ENCODE measurements around the gene RRM2. TPM values are rescaled to one million over a fixed set of nuclear protein-coding genes. Genes with fewer than 3 reads are reported as not detected.

Gene RRM2
- total RNA-seq, 1 donor from 2014 or later: 28.3 TPM

GRCh38 chr2:10080536-10081304 lies 41.8 kb upstream of the RRM2 start:
- no peaks in the 10 kb centered on the region for H3K9me3 Mint-ChIP-seq (ENCODE audit: unreplicated experiment)
- no peak overlapping the region for H3K27ac Mint-ChIP-seq (ENCODE audit: unreplicated experiment)
- peaks cover 39% of the 10 kb centered on the region for H3K27me3 Mint-ChIP-seq (ENCODE audit: unreplicated experiment)
- H3K4me3 Mint-ChIP-seq (ENCODE audit: unreplicated experiment): peak overlapping the region; percentile 58
- TF ChIP-seq CTCF (IDR thresholded peaks at IDR 0.05): peak; percentile 5
- peaks cover 27% of the 10 kb centered on the region for H3K4me1 Mint-ChIP-seq (ENCODE audit: unreplicated experiment)
- DNase-seq (ENCODE audit: extremely low spot score, unreplicated experiment): no peak
- H3K36me3 Mint-ChIP-seq (ENCODE audit: unreplicated experiment): no peaks in the 10 kb centered on the region

GRCh38 chr2:10083046-10083445 lies 39.5 kb upstream of the RRM2 start:
- Mint-ChIP-seq H3K27ac (ENCODE audit: unreplicated experiment) (no peak overlapping the region), H3K9me3 (ENCODE audit: unreplicated experiment) (no peaks in the 10 kb centered on the region), H3K4me3 (ENCODE audit: unreplicated experiment) (no peak overlapping the region), H3K36me3 (ENCODE audit: unreplicated experiment) (no peaks in the 10 kb centered on the region), H3K27me3 (ENCODE audit: unreplicated experiment) (peaks cover 31% of the 10 kb centered on the region), H3K4me1 (ENCODE audit: unreplicated experiment) (peaks cover 37% of the 10 kb centered on the region)
- DNase-seq (ENCODE audit: extremely low spot score, unreplicated experiment): no peak
- TF ChIP-seq CTCF (IDR thresholded peaks at IDR 0.05): no peak

- no peak overlapping the region for H3K4me3 Mint-ChIP-seq (ENCODE audit: unreplicated experiment)
- peaks cover 30% of the 10 kb centered on the region for H3K4me1 Mint-ChIP-seq (ENCODE audit: unreplicated experiment)
- no peak overlapping the region for H3K27ac Mint-ChIP-seq (ENCODE audit: unreplicated experiment)
- no peaks in the 10 kb centered on the region for H3K36me3 Mint-ChIP-seq (ENCODE audit: unreplicated experiment)
- peaks cover 31% of the 10 kb centered on the region for H3K27me3 Mint-ChIP-seq (ENCODE audit: unreplicated experiment)
- H3K9me3 Mint-ChIP-seq (ENCODE audit: unreplicated experiment): no peaks in the 10 kb centered on the region
- no peak for TF ChIP-seq CTCF (IDR thresholded peaks at IDR 0.05)
- no peak for DNase-seq (ENCODE audit: extremely low spot score, unreplicated experiment)
Observed at GRCh38 chr2:10083692-10084211, 38.8 kb upstream of the RRM2 start.

GRCh38 chr2:10084223-10084865 lies 38.2 kb upstream of the RRM2 start:
- DNase-seq (ENCODE audit: extremely low spot score, unreplicated experiment): no peak
- Mint-ChIP-seq H3K36me3 (ENCODE audit: unreplicated experiment) (no peaks in the 10 kb centered on the region), H3K4me3 (ENCODE audit: unreplicated experiment) (no peak overlapping the region), H3K27ac (ENCODE audit: unreplicated experiment) (no peak overlapping the region), H3K4me1 (ENCODE audit: unreplicated experiment) (peaks cover 25% of the 10 kb centered on the region), H3K9me3 (ENCODE audit: unreplicated experiment) (no peaks in the 10 kb centered on the region), H3K27me3 (ENCODE audit: unreplicated experiment) (peaks cover 34% of the 10 kb centered on the region)
- TF ChIP-seq CTCF (IDR thresholded peaks at IDR 0.05): no peak

- no peak for DNase-seq (ENCODE audit: extremely low spot score, unreplicated experiment)
- no peaks in the 10 kb centered on the region for H3K36me3 Mint-ChIP-seq (ENCODE audit: unreplicated experiment)
- peaks cover 25% of the 10 kb centered on the region for H3K4me1 Mint-ChIP-seq (ENCODE audit: unreplicated experiment)
- H3K27ac Mint-ChIP-seq (ENCODE audit: unreplicated experiment): no peak overlapping the region
- no peak overlapping the region for H3K4me3 Mint-ChIP-seq (ENCODE audit: unreplicated experiment)
- H3K9me3 Mint-ChIP-seq (ENCODE audit: unreplicated experiment): no peaks in the 10 kb centered on the region
- TF ChIP-seq CTCF (IDR thresholded peaks at IDR 0.05): no peak
- peaks cover 42% of the 10 kb centered on the region for H3K27me3 Mint-ChIP-seq (ENCODE audit: unreplicated experiment)
Observed at GRCh38 chr2:10085043-10085667, 37.4 kb upstream of the RRM2 start.

Data from osteocyte (in vitro differentiated cells).